OCI-M2 (cell line): Measurements from ENCODE around the gene ZNF827.

Source experiments
- DNase-seq: peaks from one replicate; lab custom pipeline; 2025; ENCODE audit not compliant: unreplicated experiment; lab: John Stamatoyannopoulos, UW

ZNF827 gene

DNA sequence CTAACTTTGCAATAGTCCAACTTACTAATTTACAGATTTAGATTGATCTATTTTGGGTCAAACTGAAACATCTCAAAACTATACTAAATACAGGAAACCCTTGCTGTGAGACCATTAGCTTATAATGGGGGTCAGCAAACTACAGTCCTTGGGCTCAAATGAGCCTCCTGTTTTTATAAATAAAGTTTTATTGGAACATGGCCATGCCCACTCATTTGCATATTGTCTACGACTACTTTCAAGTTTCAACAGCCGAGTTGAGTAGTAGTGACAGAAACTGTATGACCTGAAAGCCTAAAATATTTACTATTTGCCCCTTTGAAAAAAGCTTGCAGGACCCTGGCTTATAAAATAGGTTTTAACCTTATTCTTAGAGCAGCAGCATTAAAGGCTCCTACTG lies 166.3 kb downstream of the ZNF827 start:
- DNase-seq = no peak

DNA sequence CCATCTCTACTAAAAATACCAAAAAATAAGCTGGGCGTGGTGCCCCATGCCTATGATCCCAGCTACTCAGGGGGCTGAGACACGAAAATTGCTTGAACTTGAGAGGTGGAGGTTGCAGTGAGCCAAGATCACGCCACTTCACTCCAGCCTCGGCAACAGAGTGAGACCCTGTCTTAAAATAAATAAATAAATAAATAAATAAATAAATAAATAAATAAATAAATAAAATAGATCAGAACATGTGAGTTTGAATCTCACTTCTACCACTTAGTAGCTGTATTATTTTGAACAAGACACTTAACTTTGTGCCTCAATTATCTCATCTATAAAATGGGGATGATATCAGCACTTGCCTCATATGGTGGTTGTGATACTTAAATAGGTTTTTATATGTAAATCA lies 168.5 kb downstream of the ZNF827 start:
- no peak for DNase-seq

- DNase-seq = no peak
These were observed 169.1 kb downstream of the ZNF827 start for GRCh38 chr4:145769450-145770037.

DNA sequence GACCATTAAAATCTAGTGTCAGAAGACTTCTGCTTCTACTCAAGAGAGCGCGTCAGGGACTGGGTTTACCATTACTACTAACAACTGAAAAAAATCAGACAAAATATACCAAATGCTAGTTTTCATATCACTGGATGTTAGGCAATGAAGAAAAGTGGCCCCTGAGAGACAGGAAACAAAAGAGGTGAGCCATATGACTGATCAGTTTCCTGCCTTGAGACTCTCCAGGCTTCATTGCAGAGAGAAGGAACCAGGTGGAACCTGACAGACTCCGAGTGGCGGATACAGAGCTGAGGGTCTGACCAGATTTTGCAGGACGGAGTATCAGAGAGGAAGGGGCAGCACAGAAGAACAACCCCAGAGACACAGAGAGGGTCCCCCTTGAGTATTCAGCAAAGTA lies 172.3 kb downstream of the ZNF827 start:
- no peak for DNase-seq

DNA sequence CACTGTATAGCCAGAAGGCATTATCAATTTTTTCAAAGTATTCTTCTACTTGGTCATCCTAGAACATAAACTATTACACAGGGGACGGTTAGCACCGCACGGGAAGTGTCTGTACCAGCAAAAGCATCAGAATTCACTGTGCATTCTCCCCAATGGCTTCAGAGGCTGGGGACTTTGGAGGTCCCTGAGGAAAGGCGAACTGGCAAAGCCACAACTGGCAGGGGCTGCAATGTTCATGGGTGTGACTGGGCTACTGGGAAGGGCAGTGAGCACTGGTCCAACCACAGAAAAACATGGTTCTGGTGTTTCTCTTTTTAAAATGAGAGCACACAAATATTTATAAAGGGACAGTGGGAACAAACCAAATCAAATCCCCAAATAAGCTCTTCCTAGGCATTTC lies 175.2 kb downstream of the ZNF827 start:
- no peak for DNase-seq

GRCh38 chr4:145762719-145763118 lies 175.9 kb downstream of the ZNF827 start:
- DNase-seq = no peak

- no peak for DNase-seq
These were observed 177.4 kb downstream of the ZNF827 start for GRCh38 chr4:145760961-145761929.

DNA sequence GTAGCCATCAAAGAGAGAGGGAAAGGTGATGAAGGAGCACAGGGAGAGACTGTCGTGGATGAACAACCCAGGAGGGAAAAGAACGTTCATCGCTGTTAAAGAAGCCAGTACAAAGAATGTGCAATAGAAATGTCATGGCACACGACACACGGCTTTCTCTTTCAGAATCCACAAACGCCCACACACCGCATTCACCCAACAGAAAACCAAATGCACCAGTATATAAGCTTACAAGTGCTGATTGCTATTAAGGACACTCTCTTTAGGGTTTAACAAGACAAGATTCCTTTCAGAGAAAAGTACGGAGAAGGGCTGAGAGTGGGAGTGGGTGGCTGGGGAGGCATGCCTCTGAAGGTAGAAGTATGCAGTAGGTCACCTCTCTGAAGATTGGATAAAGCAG lies 178.4 kb downstream of the ZNF827 start:
- DNase-seq = no peak

- DNase-seq = no peak
These were observed 181.4 kb downstream of the ZNF827 start for GRCh38 chr4:145757188-145757587.

DNA sequence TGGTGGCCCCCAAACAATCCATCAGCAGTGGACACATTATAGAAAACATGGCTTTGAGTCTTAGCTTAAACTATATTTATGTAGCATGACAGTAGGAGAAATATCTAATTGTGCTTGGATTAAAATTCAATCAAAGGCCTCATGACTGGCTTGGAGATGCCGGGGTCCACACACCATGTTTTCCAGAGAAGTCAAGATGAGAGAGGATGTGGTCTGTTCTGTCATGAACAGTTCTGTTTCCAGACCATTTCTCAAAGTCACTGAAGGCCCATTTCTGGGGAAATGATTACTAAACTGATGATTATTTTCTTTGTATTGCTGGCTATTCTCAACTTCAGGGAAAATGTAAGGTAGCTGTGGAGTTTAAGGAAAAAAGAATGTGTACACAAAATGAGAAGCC lies 182.4 kb downstream of the ZNF827 start:
- no peak for DNase-seq

GRCh38 chr4:145755802-145756201 lies 182.8 kb downstream of the ZNF827 start:
- DNase-seq = no peak

DNA sequence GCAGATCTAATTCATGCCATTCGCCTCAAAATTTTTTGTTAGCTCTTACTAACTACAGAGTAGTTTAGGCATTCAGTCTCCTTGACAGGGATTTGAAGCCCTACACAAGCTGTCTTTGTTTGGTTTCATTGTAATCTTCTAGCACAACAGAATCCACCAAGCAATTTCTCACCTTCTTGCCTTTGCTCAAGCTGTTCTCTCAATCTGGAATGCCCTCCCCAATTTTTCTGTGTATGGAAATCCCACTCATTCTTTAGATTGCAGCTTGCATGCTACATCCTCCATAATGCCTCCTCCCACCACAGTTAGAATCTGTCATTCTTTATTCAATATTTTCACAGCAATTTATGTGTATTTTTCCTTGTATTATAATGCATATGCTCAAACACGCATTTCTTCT lies 195.0 kb downstream of the ZNF827 start:
- no peak for DNase-seq

GRCh38 chr4:145740806-145741205 lies 197.8 kb downstream of the ZNF827 start:
- no peak for DNase-seq

DNA sequence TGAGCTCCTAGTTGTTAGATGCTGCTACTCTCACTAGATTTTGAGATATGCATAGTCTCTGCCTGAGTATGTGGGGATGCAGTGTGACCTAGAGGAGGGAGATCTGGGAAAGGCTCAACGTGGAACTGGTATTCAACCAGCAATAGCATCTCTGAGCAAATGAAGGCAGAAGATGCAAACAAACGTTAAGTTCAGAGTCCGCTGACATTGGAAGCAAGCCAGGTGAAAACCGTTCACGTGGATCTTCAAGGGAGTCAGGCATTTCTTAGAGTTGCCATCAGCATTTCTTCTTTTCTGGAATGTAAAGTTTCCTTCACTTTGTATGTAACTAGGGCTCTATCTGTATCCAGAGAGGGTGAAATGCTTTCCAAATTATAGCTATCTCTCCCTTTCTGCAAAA lies 198.8 kb downstream of the ZNF827 start:
- no peak for DNase-seq

GRCh38 chr4:145736241-145736831 lies 202.3 kb downstream of the ZNF827 start:
- no peak for DNase-seq

GRCh38 chr4:145735827-145736226 lies 202.8 kb downstream of the ZNF827 start:
- DNase-seq = no peak

DNA sequence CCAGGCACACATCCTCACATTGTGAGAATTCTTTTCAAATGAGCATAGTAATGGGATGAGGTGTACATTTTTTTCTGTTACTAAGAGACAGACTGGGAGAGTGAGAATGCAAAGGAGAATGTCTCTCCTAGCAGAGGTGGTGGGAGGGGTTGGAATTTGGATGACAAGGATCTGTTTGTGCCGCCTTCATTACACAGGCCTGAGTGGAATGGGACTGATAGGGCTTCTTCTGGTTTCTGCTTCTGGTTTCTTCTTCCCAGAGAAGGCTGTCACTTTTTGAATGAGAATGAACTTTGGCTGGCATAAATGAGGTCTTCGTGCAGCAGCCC lies 203.3 kb downstream of the ZNF827 start:
- no peak for DNase-seq

DNA sequence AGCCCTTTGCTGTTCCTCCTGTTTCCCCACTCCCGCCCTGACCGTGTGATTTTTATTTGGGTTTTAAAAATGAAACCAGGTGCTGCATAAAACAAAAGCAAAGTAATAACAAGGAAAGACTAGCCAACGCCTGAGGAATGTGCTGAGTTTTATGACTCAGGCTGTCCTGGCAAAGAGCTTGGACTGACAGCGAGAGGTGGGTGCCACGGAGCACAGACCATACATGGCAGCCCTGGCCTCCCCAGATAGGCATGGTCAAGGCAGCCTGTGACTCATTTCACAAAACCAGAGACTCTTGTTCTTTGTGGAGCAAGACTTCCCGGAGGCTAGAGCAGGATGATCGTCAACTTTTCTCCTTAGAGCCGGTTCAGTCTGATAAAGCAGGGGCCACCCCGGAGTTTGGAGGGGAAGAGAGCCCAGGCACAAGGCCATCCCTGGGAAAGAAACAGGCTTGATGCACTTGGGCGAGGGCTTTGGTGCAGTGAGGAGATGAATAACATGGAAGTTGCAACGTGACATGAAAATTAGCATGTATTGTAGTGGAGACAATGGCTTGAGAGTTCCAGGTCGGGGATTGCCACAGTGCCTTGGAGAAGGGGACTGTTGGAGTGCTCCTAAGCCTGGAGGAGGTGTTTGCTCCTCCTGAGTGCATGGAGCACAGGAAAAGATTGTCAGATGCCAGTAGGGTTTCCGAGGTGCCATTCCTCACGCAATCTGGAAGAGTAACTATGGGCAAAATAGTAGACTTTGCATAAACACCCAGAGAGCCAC lies 203.9 kb downstream of the ZNF827 start:
- no peak for DNase-seq

- DNase-seq = no peak
These were observed 204.6 kb downstream of the ZNF827 start for GRCh38 chr4:145734031-145734430.

DNA sequence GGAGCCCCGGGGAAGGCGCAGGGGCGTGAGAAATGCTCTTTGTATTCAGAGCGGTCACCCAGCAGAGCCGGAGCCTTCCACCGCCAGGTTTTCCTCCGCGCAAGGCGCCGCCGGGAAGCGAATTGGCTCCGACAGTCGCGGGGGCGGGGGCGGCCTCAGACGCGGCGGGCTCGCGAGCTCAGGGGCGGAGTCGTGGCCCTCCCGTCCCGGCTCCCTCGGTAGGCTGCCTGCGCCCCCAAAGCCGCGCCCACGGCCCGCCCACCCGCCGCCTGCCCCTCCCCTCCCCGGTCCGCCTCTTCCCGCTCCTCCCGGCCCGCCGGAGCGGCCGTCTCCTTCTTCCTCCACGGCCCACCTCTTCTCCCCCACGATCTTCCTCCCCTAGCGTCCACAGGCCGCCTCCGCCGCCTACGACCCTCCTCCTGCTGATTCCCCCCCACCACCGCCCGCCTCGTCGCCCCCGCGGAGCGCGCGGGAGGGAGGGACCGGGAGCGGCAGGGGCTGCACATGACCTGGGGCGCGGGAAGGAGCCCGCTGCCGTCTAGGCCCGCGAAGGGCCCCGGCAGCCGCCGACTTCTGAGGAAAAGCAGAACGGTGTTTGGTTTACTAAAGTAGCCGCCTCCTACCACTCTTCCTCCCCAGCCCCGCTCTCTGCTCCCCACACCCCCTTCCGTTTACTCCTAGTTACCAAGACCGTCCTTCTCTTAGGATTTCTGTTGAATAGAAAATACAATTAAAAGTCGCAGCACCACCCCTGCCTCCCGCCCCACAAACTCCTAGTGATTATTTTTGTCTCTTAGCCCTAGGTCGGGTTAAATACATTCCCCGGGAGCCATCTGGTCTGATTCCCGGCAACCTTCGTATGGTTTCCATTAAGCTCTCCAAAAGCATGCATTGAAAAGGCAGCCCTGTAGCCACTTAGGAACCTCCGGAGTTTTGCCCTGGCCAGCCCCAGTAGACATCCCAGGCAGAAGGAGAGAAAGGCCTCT lies 205.4 kb downstream of the ZNF827 start:
- DNase-seq = peak; percentile 14
